CD4-positive, alpha-beta memory T cell (primary cell): ENCODE data around the gene CUL4A. TPM values are rescaled to one million over a fixed set of nuclear protein-coding genes. Genes with fewer than 3 reads are reported as not detected.

ENCODE experiments used
- CTCF ChIA-PET: fragments of 350-600 bp; sonication (Branson Sonifier 250); formaldehyde crosslinking; loops from one replicate; lab custom pipeline; 2021; ENCODE audit warnings: inconsistent platforms; ENCODE audit not compliant: partially characterized antibody; lab: Charles Lee
- POLR2A ChIA-PET: fragments of 350-600 bp; sonication (Branson Sonifier 250); formaldehyde crosslinking; loops from one replicate; lab custom pipeline; 2021; ENCODE audit not compliant: partially characterized antibody; lab: Charles Lee
- DNase-seq, 5 donors: peaks; one replicate each; pipeline versions ENCODE4 v3.0.0 to v3.0.0-alpha.2; 2020 to 2022; ENCODE audit warnings: mixed read lengths in 1 of 5
- H3K27ac ChIP-seq: one replicate; pipeline ENCODE4 v1.7.0; 2013; ENCODE audit warnings: low read depth, low read length
- H3K27me3 ChIP-seq: 2 replicates; pipeline ENCODE4 v1.7.0; 2013; ENCODE audit warnings: mild to moderate bottlenecking, low read length, moderate library complexity; ENCODE audit not compliant: insufficient read depth
- H3K36me3 ChIP-seq: 2 replicates; pipeline ENCODE4 v1.7.0; 2013; ENCODE audit warnings: mild to moderate bottlenecking, low read length, moderate library complexity; ENCODE audit not compliant: insufficient read depth
- H3K4me1 ChIP-seq: 2 replicates; pipeline ENCODE4 v1.7.0; 2013; ENCODE audit warnings: mild to moderate bottlenecking, low read length, moderate library complexity; ENCODE audit not compliant: insufficient read depth
- H3K4me3 ChIP-seq, 2 donors: one replicate each; pipeline ENCODE4 v1.7.0; 2013; ENCODE audit warnings: low read length in 2 of 2, mild to moderate bottlenecking in 1 of 2
- H3K9me3 ChIP-seq, 2 donors: one replicate each; pipeline ENCODE4 v1.7.0; 2013; ENCODE audit warnings: low read length in 2 of 2, control low read depth in 1 of 2; ENCODE audit not compliant: control insufficient read depth in 1 of 2
- H3K27ac Mint-ChIP-seq, 7 donors: one replicate each; pipeline ENCODE4 v1.8.0; 2020 to 2021; ENCODE audit warnings: mixed read lengths in 7 of 7, mild to moderate bottlenecking in 6 of 7, inconsistent platforms in 3 of 7, moderate library complexity in 3 of 7
- H3K27me3 Mint-ChIP-seq, 2 donors: one replicate each; pipeline ENCODE4 v1.8.0; 2020 to 2021; ENCODE audit warnings: mixed read lengths in 2 of 2
- H3K36me3 Mint-ChIP-seq, 2 donors: one replicate each; pipeline ENCODE4 v1.8.0; 2020 to 2021; ENCODE audit warnings: mixed read lengths in 2 of 2, inconsistent platforms in 1 of 2, mild to moderate bottlenecking in 1 of 2
- H3K4me1 Mint-ChIP-seq, 4 donors: one replicate each; pipeline ENCODE4 v1.8.0; 2020 to 2021; ENCODE audit warnings: mixed read lengths in 4 of 4, mild to moderate bottlenecking in 1 of 4
- H3K4me3 Mint-ChIP-seq, 8 donors: one replicate each; pipeline ENCODE4 v1.8.0; 2020 to 2021; ENCODE audit warnings: mixed read lengths in 8 of 8, mild to moderate bottlenecking in 7 of 8, moderate library complexity in 6 of 8, inconsistent platforms in 3 of 8
- H3K9me3 Mint-ChIP-seq, 8 donors: one replicate each; pipeline ENCODE4 v1.8.0; 2020 to 2021; ENCODE audit warnings: mixed read lengths in 8 of 8, mild to moderate bottlenecking in 5 of 8, inconsistent platforms in 3 of 8, moderate library complexity in 1 of 8
- intact Hi-C: fragments of 100-400 bp; cut with micrococcal nuclease; formaldehyde crosslinking; loops from one replicate; pipeline ENCODE4 v1.15.1; 2023
- polyA plus RNA-seq, 2 donors: library from polyadenylated mRNA; unstranded; fragments of 300-500 nt; fragmentation: Illumina TruSeq; gene quantifications; one replicate each; pipeline ENCODE4 v1.2.3, GENCODE V29; 2021
- total RNA-seq, 2 experiments: library from RNA; stranded (reverse); gene quantifications; one replicate each; pipeline ENCODE4 v1.2.3, GENCODE V29; 2021

CUL4A gene
- total and polyA plus RNA-seq, 4 experiments from 2014 or later, result 59.8 to 80.0 (median 74.2) TPM

GRCh38 chr13:113267642-113268405 lies 58.4 kb downstream of the CUL4A start:
- intact Hi-C loops, result no loop called here
- Mint-ChIP-seq H3K27me3 (no peaks in the 10 kb centered on the region), H3K4me3 (no peak overlapping the region), H3K9me3 (no peaks in the 10 kb centered on the region), H3K4me1 (no peaks in the 10 kb centered on the region), H3K27ac (peak overlapping the region in 2 of 7 donors; percentile 25 to 53), H3K36me3 (peaks cover 17 to 23% of the 10 kb centered on the region in 2 donors)
- H3K27ac ChIP-seq, result no peak overlapping the region
- ChIA-PET POLR2A (no interaction called here), CTCF (no interaction called here)
- no peaks in the 10 kb centered on the region for H3K4me1 ChIP-seq
- no peaks in the 10 kb centered on the region for H3K27me3 ChIP-seq
- DNase-seq, result no peak
- no peak overlapping the region for H3K4me3 ChIP-seq
- peaks cover 9% of the 10 kb centered on the region for H3K36me3 ChIP-seq
- H3K9me3 ChIP-seq, result no peaks in the 10 kb centered on the region

- no peak overlapping the region for H3K27ac ChIP-seq
- CTCF ChIA-PET, result no interaction called here
- Mint-ChIP-seq H3K36me3 (peaks cover 7 to 8% of the 10 kb centered on the region in 2 donors), H3K4me3 (no peak overlapping the region), H3K27ac (peak overlapping the region in 2 of 7 donors; percentile 50 to 86), H3K27me3 (peaks cover 0 to 3% of the 10 kb centered on the region in 2 donors), H3K9me3 (no peaks in the 10 kb centered on the region), H3K4me1 (peaks cover 5 to 12% (median 5%) of the 10 kb centered on the region in 4 donors)
- H3K9me3 ChIP-seq, result no peaks in the 10 kb centered on the region
- no peaks in the 10 kb centered on the region for H3K4me1 ChIP-seq
- POLR2A ChIA-PET, result no interaction called here
- no peaks in the 10 kb centered on the region for H3K27me3 ChIP-seq
- H3K4me3 ChIP-seq, result no peak overlapping the region
- DNase-seq, result no peak
- intact Hi-C loops, result no loop called here
- no peaks in the 10 kb centered on the region for H3K36me3 ChIP-seq
These were observed 62.6 kb downstream of the CUL4A start for GRCh38 chr13:113272031-113272430.

GRCh38 chr13:113272701-113273181 lies 63.3 kb downstream of the CUL4A start:
- Histone ChIP-seq H3K4me1 (no peaks in the 10 kb centered on the region), H3K27ac (no peak overlapping the region), H3K36me3 (no peaks in the 10 kb centered on the region), H3K9me3 (no peaks in the 10 kb centered on the region), H3K4me3 (no peak overlapping the region), H3K27me3 (no peaks in the 10 kb centered on the region)
- Mint-ChIP-seq H3K4me1 (peaks cover 5 to 12% (median 5%) of the 10 kb centered on the region in 4 donors), H3K27me3 (peaks cover 1 to 5% of the 10 kb centered on the region in 2 donors), H3K4me3 (no peak overlapping the region), H3K9me3 (no peaks in the 10 kb centered on the region), H3K27ac (peak overlapping the region in 1 of 7 donors; percentile 52), H3K36me3 (peaks cover 3 to 6% of the 10 kb centered on the region in 2 donors)
- intact Hi-C loops, result no loop called here
- no peak for DNase-seq
- ChIA-PET POLR2A (no interaction called here), CTCF (no interaction called here)

- H3K27me3 Mint-ChIP-seq, result peaks cover 1 to 5% of the 10 kb centered on the region in 2 donors
- Histone ChIP-seq H3K9me3 (no peaks in the 10 kb centered on the region), H3K27ac (no peak overlapping the region), H3K27me3 (no peaks in the 10 kb centered on the region), H3K4me3 (no peak overlapping the region), H3K36me3 (no peaks in the 10 kb centered on the region), H3K4me1 (no peaks in the 10 kb centered on the region)
- H3K9me3 Mint-ChIP-seq, result no peaks in the 10 kb centered on the region
- POLR2A ChIA-PET, result no interaction called here
- intact Hi-C loops, result no loop called here
- no peak for DNase-seq
- H3K4me3 Mint-ChIP-seq, result no peak overlapping the region
- H3K4me1 Mint-ChIP-seq, result peaks cover 5 to 12% (median 5%) of the 10 kb centered on the region in 4 donors
- no peak overlapping the region for H3K27ac Mint-ChIP-seq
- CTCF ChIA-PET, result interaction anchor here (1.1 kb wide), 1 partner anchor 14 kb away, joined by 3 read pairs; no protein-coding TSS in a partner anchor
- H3K36me3 Mint-ChIP-seq, result peaks cover 3 to 6% of the 10 kb centered on the region in 2 donors
These were observed 63.9 kb downstream of the CUL4A start for GRCh38 chr13:113273321-113273720.

- Histone ChIP-seq H3K36me3 (no peaks in the 10 kb centered on the region), H3K4me3 (no peak overlapping the region), H3K27me3 (no peaks in the 10 kb centered on the region), H3K9me3 (no peaks in the 10 kb centered on the region), H3K27ac (no peak overlapping the region), H3K4me1 (no peaks in the 10 kb centered on the region)
- peak overlapping the region in 1 of 7 donors; percentile 66 for H3K27ac Mint-ChIP-seq
- peaks cover 5 to 12% (median 5%) of the 10 kb centered on the region in 4 donors for H3K4me1 Mint-ChIP-seq
- no peak overlapping the region for H3K4me3 Mint-ChIP-seq
- POLR2A ChIA-PET, result no interaction called here
- H3K36me3 Mint-ChIP-seq, result peaks cover 3 to 6% of the 10 kb centered on the region in 2 donors
- peaks cover 1 to 6% of the 10 kb centered on the region in 2 donors for H3K27me3 Mint-ChIP-seq
- intact Hi-C loops, result no loop called here
- CTCF ChIA-PET, result interaction anchor here (1.1 kb wide), 2 partner anchors 13 to 121 kb away, joined by 3 to 4 read pairs; no protein-coding TSS in a partner anchor
- no peak for DNase-seq
- no peaks in the 10 kb centered on the region for H3K9me3 Mint-ChIP-seq
These were observed 64.6 kb downstream of the CUL4A start for GRCh38 chr13:113273851-113274590.

- H3K4me3 Mint-ChIP-seq, result no peak overlapping the region
- no peaks in the 10 kb centered on the region for H3K9me3 Mint-ChIP-seq
- ChIA-PET POLR2A (no interaction called here), CTCF (interaction anchor here (1.1 kb wide), 2 partner anchors 12 to 120 kb away, joined by 3 to 4 read pairs; no protein-coding TSS in a partner anchor)
- peak overlapping the region in 3 of 7 donors; percentile 7 to 60 (median 36) for H3K27ac Mint-ChIP-seq
- no peaks in the 10 kb centered on the region for H3K36me3 ChIP-seq
- intact Hi-C loops, result loop anchor here (1.0 kb wide), 1 partner anchor 120 kb away; no protein-coding TSS in a partner anchor
- no peak for DNase-seq
- H3K4me1 ChIP-seq, result no peaks in the 10 kb centered on the region
- peaks cover 3 to 6% of the 10 kb centered on the region in 2 donors for H3K36me3 Mint-ChIP-seq
- peaks cover 1 to 7% of the 10 kb centered on the region in 2 donors for H3K27me3 Mint-ChIP-seq
- H3K4me1 Mint-ChIP-seq, result peaks cover 5 to 12% (median 5%) of the 10 kb centered on the region in 4 donors
- H3K27me3 ChIP-seq, result no peaks in the 10 kb centered on the region
- H3K27ac ChIP-seq, result no peak overlapping the region
- H3K9me3 ChIP-seq, result no peaks in the 10 kb centered on the region
- H3K4me3 ChIP-seq, result no peak overlapping the region
These were observed 65.3 kb downstream of the CUL4A start for GRCh38 chr13:113274721-113275120.

GRCh38 chr13:113275387-113275786 lies 66.0 kb downstream of the CUL4A start:
- Mint-ChIP-seq H3K4me3 (peak overlapping the region in 1 of 8 donors; percentile 30), H3K27me3 (peaks cover 1 to 8% of the 10 kb centered on the region in 2 donors), H3K36me3 (peaks cover 3 to 6% of the 10 kb centered on the region in 2 donors), H3K9me3 (no peaks in the 10 kb centered on the region), H3K4me1 (peaks cover 5 to 12% (median 5%) of the 10 kb centered on the region in 4 donors), H3K27ac (peak overlapping the region in 1 of 7 donors; percentile 32)
- Histone ChIP-seq H3K4me3 (no peak overlapping the region), H3K36me3 (no peaks in the 10 kb centered on the region), H3K27me3 (no peaks in the 10 kb centered on the region), H3K9me3 (no peaks in the 10 kb centered on the region), H3K27ac (no peak overlapping the region), H3K4me1 (no peaks in the 10 kb centered on the region)
- ChIA-PET POLR2A (no interaction called here), CTCF (interaction anchor here (0.7 to 1.0 kb wide), 2 partner anchors 221 to 333 kb away, joined by 4 read pairs; no protein-coding TSS in a partner anchor)
- DNase-seq, result peak; percentile 25 to 49 (median 30)
- intact Hi-C loops, result loop anchor here (1.0 kb wide), 1 partner anchor 119 kb away; no protein-coding TSS in a partner anchor
